Measurements from ENCODE around the gene KCNT1. TPM values are rescaled to one million over a fixed set of nuclear protein-coding genes. Genes with fewer than 3 reads are reported as not detected.

KCNT1 gene
- total RNA-seq, 1 donor = not detected

DNA sequence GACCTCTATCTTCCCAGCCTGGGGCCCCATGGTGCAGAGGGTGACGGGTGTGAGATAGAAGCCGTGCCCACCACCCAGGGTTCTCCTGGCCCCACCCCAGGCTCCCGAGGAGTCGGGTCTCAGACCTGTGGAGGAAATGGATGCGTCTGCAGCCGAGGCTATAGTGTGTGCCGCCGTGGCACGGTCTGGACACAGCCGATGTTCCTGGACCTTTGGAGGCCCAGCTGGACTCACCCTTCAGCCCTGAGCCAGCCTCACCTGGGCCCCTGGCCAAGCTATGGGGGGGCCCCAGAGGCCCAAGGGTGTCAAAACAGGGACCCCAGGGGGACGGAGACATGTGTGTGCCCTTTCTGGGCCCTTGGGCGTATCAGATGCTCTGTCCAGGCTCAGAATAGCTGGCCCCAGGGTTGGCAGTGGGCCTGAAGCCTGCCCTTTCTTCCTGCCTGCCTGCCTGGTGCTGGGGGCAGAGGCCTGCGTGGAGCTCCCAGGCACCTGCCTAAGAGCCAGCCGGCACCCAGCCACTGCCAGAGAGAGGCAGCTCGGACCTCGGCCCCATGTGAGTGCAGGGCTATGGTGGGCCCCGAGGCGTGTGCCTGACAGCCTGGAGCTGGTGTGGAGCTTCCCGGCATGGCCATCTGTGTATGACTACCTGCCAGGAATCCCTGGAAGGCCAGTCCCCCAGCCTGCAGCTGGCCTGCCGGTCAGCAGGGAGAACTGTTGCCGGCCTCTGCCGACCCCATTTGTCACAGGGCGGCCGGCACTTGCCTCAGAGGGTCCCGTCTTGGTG is 41.8 kb downstream of the KCNT1 start:
- no peaks in the 10 kb centered on the region for H3K79me2 ChIP-seq (ENCODE audit: insufficient read depth, low read length)

DNA sequence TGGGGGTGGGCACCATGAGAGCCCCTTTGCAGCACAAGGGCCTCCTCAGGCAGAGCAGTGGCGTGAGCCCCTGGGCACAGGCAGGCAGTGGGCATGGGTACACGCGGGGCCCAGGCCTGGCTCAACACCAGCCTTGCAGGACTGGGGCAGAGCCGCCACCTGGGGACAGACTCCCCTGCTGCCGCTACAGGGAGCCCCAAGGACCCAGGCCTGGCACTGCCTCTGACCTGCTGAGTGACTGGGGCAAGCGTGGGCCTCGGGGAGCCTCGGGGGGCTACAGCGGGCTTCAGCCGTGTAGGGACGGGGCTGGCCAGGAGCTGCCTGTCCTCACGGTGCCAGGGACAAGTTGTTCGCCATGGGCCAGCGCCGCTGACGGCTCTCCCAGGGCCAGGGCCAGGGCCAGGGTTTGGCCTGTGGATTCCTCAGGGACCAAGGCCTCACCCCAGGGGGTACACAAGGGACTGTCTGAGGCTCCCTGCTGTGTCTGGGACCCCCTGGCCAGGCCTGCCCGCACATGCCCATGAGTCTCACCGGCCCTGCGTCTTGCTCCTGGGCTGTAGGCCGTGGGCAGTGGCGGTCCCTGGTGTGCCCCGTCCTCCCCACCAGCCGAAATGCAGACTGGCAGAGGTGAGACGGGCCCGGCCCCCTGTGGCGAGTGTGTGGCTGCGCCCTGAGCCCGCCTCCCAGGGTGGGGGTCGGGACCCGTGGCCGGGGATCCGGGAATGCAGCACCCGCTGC is 42.5 kb downstream of the KCNT1 start:
- Histone ChIP-seq H4K20me1 (ENCODE audit: insufficient read depth, low read length) (no peaks in the 10 kb centered on the region), H3K4me3 (ENCODE audit: insufficient read depth, low read length) (no peak overlapping the region), H3K27ac (ENCODE audit: low read depth, low read length) (no peak overlapping the region), H3K4me2 (ENCODE audit: insufficient read depth, low read length) (no peak overlapping the region), H2AFZ (ENCODE audit: low read length) (no peak overlapping the region), H3K4me1 (ENCODE audit: insufficient read depth, low read length) (no peaks in the 10 kb centered on the region), H3K9me3 (ENCODE audit: low read depth, low read length) (no peaks in the 10 kb centered on the region), H3K36me3 (ENCODE audit: insufficient read depth, low read length) (no peaks in the 10 kb centered on the region), H3K27me3 (ENCODE audit: insufficient read depth, low read length) (no peaks in the 10 kb centered on the region), H3K79me2 (ENCODE audit: insufficient read depth, low read length) (no peaks in the 10 kb centered on the region)
- no peak for DNase-seq (ENCODE audit: insufficient read length, low spot score, missing footprints)
- TF ChIP-seq, protein P1, sequence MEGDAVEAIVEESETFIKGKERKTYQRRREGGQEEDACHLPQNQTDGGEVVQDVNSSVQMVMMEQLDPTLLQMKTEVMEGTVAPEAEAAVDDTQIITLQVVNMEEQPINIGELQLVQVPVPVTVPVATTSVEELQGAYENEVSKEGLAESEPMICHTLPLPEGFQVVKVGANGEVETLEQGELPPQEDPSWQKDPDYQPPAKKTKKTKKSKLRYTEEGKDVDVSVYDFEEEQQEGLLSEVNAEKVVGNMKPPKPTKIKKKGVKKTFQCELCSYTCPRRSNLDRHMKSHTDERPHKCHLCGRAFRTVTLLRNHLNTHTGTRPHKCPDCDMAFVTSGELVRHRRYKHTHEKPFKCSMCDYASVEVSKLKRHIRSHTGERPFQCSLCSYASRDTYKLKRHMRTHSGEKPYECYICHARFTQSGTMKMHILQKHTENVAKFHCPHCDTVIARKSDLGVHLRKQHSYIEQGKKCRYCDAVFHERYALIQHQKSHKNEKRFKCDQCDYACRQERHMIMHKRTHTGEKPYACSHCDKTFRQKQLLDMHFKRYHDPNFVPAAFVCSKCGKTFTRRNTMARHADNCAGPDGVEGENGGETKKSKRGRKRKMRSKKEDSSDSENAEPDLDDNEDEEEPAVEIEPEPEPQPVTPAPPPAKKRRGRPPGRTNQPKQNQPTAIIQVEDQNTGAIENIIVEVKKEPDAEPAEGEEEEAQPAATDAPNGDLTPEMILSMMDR (IDR thresholded peaks at IDR 0.05; ENCODE audit: extremely low read depth, low read depth, low read length) = no peak

More for the DNA sequence above, 41.8 kb downstream of the KCNT1 start:
- Histone ChIP-seq H3K27ac (ENCODE audit: low read depth, low read length) (no peak overlapping the region), H4K20me1 (ENCODE audit: insufficient read depth, low read length) (no peaks in the 10 kb centered on the region), H3K27me3 (ENCODE audit: insufficient read depth, low read length) (no peaks in the 10 kb centered on the region), H3K4me1 (ENCODE audit: insufficient read depth, low read length) (no peaks in the 10 kb centered on the region), H2AFZ (ENCODE audit: low read length) (no peak overlapping the region), H3K4me3 (ENCODE audit: insufficient read depth, low read length) (no peak overlapping the region), H3K36me3 (ENCODE audit: insufficient read depth, low read length) (no peaks in the 10 kb centered on the region), H3K9me3 (ENCODE audit: low read depth, low read length) (no peaks in the 10 kb centered on the region), H3K4me2 (ENCODE audit: insufficient read depth, low read length) (no peak overlapping the region)
- TF ChIP-seq, protein P1 (IDR thresholded peaks at IDR 0.05; ENCODE audit: extremely low read depth, low read depth, low read length) = no peak
- no peak for DNase-seq (ENCODE audit: insufficient read length, low spot score, missing footprints)

DNA sequence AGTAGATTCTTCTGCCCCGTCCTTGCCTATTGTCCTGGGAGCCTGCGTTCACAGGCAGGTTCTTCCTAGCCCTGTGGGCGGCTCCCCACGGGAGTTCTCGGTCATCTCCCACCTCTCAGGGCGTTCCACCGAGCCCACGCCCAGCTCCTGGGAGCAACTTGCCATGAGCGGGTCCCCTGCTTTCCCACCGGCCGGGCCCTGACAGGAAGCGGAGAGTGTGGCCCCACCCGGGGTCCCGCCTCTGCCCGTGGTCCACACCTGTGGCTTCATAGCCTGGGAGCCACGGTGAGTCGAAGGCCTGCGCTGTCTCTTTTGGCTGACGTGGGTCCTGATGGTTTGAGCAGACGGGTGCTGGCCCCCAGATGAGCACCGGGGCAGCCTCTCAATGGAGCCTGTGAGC is 43.2 kb downstream of the KCNT1 start:
- no peak overlapping the region for H2AFZ ChIP-seq (ENCODE audit: low read length)
- no peaks in the 10 kb centered on the region for H3K79me2 ChIP-seq (ENCODE audit: insufficient read depth, low read length)
- H3K4me1 ChIP-seq (ENCODE audit: insufficient read depth, low read length) = no peaks in the 10 kb centered on the region
- H4K20me1 ChIP-seq (ENCODE audit: insufficient read depth, low read length) = no peaks in the 10 kb centered on the region
- DNase-seq (ENCODE audit: insufficient read length, low spot score, missing footprints) = no peak
- TF ChIP-seq, protein P1 (IDR thresholded peaks at IDR 0.05; ENCODE audit: extremely low read depth, low read depth, low read length) = no peak
- no peak overlapping the region for H3K4me3 ChIP-seq (ENCODE audit: insufficient read depth, low read length)
- H3K9me3 ChIP-seq (ENCODE audit: low read depth, low read length) = no peaks in the 10 kb centered on the region
- H3K4me2 ChIP-seq (ENCODE audit: insufficient read depth, low read length) = no peak overlapping the region
- H3K36me3 ChIP-seq (ENCODE audit: insufficient read depth, low read length) = no peaks in the 10 kb centered on the region
- no peak overlapping the region for H3K27ac ChIP-seq (ENCODE audit: low read depth, low read length)
- no peaks in the 10 kb centered on the region for H3K27me3 ChIP-seq (ENCODE audit: insufficient read depth, low read length)

DNA sequence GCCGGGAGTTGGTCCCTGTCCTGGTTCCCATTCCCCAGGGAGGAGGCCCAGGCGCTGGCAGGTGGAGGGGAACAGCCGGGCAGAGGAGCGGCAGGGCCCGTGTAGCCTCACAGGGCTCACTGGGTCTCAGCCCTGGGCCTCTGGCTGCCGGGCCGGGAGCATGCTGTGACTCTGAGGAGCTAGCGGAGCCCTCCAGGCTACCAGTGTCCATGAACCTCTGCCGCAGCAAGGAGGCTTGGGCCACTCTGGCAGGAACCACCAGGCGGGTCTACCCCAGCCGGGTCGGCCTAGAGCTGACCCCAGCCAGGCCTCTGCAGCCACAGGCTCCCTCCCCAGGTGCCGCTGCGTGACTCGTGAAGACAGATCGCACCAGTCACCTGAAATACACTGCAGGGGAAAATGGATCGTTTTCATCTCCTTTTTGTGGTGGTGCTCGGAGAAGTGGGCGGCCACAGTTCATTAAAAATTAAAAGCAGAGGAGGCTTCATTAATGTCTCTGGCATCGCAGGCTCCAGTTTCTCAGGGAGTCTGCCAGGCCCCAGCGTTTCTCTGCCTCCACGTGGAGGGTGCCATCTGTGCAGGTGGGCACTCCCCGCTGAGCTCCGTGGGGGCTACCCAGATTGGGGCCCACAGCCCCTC is 43.8 kb downstream of the KCNT1 start:
- TF ChIP-seq, protein P1 (IDR thresholded peaks at IDR 0.05; ENCODE audit: extremely low read depth, low read depth, low read length) = no peak
- no peaks in the 10 kb centered on the region for H3K79me2 ChIP-seq (ENCODE audit: insufficient read depth, low read length)
- no peaks in the 10 kb centered on the region for H3K9me3 ChIP-seq (ENCODE audit: low read depth, low read length)
- DNase-seq (ENCODE audit: insufficient read length, low spot score, missing footprints) = no peak
- no peaks in the 10 kb centered on the region for H4K20me1 ChIP-seq (ENCODE audit: insufficient read depth, low read length)
- no peaks in the 10 kb centered on the region for H3K36me3 ChIP-seq (ENCODE audit: insufficient read depth, low read length)
- H3K27ac ChIP-seq (ENCODE audit: low read depth, low read length) = no peak overlapping the region
- H2AFZ ChIP-seq (ENCODE audit: low read length) = no peak overlapping the region
- H3K4me1 ChIP-seq (ENCODE audit: insufficient read depth, low read length) = no peaks in the 10 kb centered on the region
- H3K4me3 ChIP-seq (ENCODE audit: insufficient read depth, low read length) = no peak overlapping the region
- no peaks in the 10 kb centered on the region for H3K27me3 ChIP-seq (ENCODE audit: insufficient read depth, low read length)
- H3K4me2 ChIP-seq (ENCODE audit: insufficient read depth, low read length) = no peak overlapping the region

All from osteoblast (primary cell).